Activated CD8-positive, alpha-beta memory T cell treated with anti-CD3 and anti-CD28 coated beads, Interleukin-2, amount 50 U/mL, for 1 hour (primary cell): Measurements from ENCODE around the gene TRAPPC2L.
A peak's percentile ranks its signal among the peaks of the same experiment; 100 is the strongest.

Experiments used
- DNase-seq: peaks from one replicate; pipeline ENCODE4 v3.0.0-alpha.2; 2020; ENCODE audit errors: extremely low read depth

TRAPPC2L gene

DNA sequence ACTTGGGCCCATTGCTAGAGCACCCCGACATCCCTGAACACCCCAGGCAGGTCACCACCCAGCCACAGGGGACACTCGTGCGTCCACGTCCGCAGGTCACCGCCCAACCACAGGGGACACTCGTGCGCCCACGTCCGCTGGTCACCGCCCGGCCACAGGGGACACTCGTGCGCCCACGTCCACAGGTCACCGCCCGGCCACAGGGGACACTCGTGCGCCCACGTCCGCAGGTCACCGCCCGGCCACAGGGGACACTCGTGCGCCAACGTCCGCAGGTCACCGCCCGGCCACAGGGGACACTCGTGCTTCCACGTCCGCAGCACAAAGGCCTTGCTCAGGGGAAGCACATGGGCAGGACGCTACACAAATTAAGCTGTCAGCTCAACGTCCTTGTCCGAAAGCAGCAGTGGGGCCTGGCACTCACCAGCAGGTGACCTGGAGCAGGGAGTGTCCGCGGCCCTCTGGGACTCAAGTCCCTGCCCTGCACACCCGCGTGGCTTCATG is 17.8 kb upstream of the TRAPPC2L start:
- DNase-seq, result no peak

DNA sequence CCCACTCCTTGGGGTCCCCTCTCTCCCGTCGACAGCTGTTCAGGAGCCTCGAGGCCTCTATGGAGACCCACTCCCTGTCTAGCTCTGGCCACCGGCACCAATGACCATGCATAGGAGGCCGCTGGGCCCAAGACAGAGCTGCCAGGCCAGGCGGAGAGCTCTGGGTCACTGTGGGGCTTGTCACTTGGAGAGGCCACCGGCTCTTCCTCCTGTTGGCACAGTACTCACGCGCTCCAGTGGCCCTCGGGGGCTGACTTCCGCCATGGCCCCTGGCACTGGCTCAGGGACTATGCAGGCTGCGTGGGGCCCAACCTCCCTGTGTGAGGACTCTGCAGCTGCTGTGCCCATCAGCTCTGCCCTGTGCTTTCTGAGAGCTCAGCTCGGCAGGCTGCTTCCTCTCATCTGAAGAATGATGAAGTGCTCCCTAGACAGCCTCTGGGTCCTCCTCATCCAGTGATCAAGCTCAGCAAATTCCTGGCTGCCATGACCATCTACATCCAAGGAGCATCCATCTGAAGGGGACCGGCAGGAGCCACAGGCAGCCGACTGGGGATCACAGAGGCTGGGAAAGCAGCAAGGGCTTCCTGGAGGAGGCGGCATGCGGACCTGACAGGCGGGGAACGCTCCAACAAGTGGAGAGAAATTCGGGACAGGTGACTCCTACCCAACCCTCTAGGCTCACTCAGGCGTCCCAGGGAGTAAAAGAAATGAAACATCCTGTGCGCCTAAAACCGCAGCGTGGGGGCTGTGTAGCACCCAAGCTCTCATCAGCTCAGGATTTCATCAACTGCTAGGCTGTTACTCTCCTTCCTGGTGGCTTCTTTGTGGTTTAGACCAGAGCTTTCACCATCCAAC is 17.0 kb upstream of the TRAPPC2L start:
- no peak for DNase-seq

DNA sequence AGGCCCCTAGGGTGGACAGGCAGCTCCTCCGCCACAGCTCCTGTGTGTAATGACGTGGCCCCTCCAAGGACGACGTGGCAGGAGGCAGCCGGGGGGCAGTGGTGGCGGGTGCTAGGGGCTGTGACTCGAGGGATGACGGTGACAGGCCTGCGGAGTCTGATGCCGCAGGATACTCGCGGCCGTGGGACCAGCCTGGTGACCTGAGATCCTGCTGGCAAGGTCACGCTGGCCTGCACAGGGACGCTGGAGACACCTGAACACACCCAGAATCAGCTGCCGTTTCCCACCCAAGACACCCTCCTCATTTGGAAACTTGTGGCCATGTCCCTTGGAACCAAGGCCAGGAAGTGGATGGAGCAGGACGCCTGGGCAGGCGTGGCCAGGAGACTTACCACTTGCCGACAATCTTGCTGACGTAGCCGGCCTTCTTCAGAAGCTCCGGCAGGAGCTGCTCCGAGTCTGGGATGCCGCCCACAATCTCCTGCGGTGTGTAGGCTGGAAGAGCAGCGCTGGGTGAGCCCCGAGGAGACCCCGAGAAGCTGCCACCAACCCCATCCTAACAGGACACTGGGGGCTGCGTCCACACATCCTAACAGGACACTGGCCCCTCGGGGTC is 16.2 kb upstream of the TRAPPC2L start:
- no peak for DNase-seq

DNA sequence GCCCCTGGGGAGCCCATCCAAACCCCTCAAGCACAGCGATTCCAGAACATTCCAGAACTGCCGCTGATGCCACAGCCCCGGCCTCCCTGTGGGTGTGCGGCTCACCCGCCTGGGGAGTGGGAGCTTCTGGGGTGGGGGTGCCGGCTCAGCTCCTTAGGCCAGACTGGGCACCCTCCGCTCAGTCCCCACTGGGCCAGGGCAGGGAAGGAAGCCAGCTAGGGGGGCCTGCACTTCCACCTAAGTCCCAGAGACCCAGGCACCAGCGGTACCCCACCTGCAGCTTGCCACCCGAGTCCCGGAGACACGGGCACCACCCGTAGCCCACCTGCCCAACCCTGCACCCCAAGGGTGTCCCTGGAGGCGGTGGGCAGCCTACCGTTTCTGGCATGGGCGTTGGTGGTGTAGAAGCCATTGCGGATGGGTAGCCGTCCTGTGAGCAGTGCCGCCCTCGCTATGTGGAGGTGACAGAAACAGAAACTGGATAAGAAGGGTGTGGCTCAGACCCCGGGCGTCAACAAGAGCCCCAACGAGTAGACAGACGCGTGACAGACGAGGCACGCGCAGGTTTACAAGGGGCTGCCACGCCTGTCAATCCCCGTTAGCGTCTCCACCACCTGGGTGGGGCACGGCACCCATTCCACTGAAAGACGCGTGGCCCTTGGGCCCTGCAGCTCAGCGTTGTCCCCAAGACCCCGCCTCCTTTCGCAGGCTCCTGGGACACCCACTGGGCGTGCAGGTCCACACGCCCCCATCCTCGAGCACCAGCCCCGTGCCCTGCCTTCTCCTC is 15.2 kb upstream of the TRAPPC2L start:
- no peak for DNase-seq

DNA sequence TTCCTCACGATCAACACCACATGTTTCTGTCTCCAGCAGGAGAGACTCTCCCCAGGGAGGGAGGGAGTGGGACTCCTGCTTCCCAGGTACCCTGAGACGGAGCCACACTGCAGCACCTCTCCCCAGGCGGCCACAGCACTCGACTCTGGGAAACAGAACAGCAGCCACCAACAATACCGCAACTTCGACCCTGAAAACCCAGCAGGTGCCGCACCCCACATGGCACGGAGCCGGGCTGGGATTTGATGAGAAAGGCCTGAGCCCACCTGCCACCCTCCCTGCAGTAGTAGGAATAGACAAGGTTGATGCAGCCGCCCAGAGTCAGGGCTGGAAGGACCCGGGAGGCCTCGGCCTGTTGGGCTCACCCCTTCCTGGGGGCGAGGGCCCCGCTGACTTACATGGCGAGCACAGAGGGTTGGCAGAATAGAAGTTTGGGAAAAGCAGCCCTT is 14.6 kb upstream of the TRAPPC2L start:
- DNase-seq, result no peak

DNA sequence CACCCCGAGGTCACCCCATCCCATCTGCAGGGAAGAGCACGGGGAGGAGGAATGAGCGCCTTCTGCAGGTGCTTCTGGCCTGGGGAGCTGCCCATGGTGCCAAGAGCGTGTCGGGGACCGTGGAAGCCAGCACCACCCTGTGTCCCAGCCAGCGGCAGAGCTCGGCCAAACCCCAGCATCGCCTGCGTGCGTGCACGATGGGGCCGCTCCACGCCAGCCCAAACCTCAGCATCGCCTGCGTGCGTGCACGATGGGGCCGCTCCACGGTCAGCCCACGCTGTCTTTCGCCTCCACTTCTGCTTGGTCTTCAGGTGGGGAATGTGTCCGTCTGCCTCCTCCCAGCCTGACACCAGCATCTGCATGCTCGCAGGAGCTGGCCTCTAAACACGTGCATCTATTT is 14.1 kb upstream of the TRAPPC2L start:
- DNase-seq, result no peak

DNA sequence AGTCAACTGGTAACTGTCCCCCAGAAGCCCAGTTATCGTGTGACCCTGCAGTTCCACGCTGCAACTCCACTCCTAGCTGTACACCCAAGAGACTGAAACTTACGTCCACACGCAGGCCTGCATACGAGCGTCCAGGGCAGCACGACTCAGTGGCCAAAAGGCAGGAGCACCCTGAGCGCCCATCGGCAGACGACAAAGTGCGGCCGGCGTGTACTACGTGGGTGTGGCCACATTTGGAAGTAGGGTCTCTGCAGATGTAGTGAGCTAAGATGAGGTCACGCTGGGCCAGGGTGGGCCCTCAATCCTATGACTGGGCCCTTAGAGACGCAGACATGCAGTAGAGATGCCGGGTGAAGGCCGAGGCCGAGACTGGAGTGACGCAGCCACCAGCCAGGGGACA is 13.7 kb upstream of the TRAPPC2L start:
- no peak for DNase-seq

DNA sequence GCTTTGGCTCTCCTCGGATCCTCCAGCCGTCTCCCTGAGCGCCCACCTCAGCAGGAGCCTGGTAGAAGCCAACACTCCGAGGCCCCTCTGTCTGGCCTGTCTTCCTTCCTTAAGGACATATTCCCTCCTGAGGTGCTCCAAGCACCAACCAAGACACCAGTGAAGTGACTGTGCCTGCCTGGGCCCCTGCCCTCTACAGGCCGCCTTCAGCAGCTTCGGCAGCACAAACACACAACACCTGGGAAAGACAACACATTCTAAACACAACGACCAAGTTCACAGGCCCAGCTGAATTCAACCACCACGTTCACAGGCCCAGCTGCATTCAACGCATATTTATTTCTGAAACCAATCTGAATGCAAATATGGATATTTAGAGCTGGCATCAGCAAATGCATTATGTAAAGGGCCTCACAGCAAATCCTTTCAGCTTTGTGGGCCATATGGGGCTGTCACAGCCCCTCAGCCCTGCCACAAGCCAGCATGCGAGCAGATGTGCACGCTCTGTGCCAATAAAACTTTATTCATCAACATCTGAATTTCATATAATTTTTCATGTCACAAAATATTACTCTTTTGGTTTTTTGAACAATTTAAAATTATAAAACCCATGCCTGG is 12.4 kb upstream of the TRAPPC2L start:
- no peak for DNase-seq

DNA sequence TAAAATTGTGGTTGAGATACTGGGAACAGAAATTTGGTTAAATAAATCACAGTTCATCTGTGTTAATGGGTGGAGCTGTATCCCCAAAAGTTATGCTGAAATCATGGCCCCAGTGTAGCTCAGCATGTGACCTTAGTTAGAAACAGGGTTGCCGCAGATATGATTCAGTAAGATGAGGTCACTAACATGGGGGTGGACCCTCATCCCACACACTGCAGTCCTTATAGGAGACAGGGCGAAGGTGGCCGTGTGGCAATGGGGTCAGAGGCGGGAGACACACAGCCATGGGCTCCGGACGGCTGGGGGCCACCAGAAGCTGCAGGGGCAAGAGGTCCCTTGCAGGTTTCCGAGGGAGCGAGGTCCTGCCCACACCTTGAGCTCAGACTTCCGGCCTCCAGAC is 10.8 kb upstream of the TRAPPC2L start:
- DNase-seq, result no peak

DNA sequence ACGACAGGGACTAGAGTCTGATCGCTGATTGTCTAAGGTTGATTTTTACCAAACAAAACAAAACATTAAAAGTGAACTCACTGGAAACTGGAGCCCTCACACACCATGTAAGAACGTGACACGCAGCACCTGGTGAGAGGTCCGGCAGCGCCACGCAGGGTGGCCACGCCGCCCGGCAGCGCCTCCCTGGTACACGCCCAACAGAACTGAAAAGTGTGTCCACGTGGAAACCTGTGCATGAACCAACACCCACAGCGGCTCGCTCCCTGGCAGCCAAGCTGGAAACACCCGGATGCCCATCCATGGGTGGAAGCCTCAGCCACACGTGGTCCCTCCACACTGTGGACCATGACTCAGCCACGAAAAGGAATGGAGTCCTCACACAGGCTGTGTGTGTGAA is 9.3 kb upstream of the TRAPPC2L start:
- no peak for DNase-seq

DNA sequence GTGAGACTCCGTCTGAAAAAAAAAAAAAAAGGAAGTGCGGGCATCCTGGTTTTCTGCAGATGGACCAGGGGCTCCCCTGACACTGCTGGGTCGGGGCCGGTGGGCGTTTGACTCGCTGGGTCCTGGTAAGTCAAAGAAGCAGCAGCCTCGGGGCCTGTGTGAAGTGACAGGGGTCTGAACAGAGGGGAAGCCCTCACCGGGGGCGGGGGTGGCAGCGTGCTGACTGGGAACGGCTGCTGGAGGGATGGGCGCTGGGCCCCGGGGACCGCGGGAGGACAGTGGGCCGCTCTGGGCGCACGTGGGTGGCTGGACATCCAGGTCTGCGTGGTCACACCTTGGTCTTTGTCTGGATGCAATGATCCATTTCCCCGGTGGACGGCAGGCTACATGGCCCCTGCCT is 8.4 kb upstream of the TRAPPC2L start:
- DNase-seq, result no peak

DNA sequence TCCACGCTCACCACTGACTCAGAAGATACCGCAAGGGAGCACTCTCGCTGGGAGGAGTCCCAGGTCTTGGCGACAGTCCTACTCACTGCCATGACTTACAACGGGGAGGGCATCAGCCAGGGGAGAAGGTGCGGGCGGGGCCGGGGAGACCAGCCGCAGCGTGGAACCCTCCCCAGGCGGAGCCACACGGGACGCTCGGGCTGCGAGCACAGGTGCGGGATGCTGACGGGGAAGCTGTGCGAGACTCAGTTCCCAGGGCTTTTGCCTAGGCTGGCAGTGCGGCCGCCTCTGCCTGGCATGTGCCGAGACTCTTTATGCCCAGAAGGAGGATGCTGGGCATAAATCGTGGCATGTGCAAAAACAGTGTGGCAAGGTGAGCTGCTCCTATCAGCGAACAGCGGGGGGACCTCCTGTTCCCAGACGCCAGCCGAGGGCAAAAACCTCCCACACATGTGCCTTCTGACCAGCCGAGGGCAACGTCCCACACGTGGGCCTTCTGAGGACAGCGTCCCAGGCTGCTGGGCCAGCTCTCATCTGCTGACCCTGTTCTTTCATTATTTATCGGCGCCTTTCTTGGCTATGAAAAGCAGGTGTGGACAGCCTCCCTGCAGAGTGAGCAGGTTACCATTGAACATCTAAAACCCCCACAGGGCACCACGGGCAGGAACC is 6.3 kb upstream of the TRAPPC2L start:
- DNase-seq, result no peak

DNA sequence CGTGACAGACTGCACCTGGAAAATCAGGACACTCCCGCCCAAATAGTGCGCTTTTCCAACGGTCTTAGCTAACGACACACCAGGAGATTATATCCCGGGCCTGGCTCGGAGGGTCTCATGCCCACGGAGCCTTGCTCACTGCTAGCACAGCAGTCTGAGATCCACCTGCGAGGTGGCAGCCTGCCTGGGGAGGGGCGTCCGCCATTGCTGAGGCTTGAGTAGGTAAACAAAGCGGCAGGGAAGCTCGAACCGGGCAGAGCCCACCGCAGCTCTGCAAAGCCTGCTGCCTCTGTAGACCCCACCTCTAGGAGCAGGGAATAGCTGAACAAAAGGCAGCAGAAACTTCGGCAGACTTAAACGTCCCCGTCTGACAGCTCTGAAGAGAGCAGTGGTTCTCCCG is 5.3 kb upstream of the TRAPPC2L start:
- no peak for DNase-seq

DNA sequence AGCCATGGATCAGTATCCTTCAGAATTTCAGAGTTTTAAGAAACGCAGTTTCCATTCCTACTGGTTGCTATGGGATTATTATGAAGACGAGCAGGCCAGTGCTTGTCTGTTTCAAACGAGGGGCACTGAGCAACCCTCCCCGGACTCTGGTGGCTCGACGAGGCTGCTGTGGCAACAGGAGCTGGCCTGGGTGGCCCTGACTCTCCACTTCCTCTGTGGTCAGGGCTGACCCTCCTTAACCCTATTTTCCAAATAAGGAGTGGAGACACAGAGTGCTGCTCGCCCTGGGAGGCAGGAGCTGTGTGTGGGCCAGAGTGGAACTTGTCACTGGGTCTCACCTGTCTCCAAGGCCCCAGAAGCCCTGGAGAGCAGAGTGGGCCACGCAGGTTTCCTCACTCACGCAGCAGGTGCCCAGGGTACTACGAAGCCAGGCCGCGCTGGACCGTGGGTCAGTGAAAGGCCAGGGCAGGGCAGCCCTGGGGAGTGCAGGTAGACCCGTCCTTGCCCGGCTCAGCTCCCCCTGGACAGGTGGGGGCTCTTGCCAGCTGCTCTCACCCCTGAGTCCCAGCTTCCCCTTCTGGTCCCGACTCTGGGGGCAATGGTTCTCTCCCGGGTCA is 3.5 kb upstream of the TRAPPC2L start:
- no peak for DNase-seq

DNA sequence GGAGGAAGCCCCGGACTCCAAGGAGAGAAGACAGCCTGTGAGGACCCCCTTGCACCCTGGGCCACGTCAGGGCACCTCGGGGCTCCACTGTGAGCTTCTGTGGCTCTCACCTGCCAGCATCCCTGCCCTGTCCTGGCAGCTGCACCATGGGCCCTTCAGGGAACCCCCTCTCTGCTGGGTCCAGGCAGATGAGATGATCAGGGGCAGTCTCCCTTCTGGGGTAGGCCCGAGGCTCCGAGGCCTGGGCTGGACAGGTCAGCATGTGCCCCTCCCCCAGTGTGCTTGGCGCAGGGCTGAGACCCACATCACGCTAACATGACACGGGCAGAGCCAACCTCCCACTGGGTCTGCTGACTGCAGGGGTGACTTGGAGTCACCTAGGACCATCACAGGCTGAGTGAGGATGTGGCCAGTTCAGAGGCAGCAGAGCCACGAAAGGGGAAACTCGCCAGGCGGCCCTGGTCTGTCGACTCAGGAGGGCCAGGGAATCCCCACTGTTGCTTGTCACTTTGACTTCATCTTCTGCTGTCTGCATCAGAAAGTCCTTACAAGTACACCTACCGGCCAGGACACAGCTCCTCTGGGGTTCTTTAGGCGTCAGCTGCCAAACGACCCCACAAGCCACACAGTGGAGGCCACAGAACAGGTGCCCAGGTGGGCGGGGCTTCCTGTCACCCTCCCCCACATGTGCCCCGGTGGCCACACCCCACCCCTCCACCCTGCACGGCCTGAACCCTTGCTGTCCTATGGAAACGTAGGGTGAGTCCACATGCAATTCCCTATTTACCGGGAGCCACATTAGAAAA is 2.4 kb upstream of the TRAPPC2L start:
- no peak for DNase-seq

DNA sequence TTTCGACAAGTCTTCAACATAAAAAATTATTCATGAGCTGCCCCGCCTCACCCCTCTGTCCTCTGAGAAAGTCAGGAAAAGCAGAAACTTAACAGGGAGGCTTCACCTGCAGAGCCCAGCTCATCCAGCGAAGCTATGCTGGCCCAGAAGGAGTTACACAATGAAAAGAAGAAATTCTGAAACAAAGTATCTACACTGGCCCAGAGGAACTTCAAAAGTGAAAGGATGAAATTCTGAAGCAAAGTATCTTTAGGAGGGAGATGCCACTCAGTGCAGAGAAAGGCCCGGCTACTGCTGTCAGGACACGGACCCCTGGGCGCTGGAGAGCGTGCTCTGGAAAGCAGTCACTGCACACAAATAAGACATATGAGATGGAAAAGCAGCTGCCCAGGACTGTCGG is 1.8 kb upstream of the TRAPPC2L start:
- DNase-seq, result no peak

DNA sequence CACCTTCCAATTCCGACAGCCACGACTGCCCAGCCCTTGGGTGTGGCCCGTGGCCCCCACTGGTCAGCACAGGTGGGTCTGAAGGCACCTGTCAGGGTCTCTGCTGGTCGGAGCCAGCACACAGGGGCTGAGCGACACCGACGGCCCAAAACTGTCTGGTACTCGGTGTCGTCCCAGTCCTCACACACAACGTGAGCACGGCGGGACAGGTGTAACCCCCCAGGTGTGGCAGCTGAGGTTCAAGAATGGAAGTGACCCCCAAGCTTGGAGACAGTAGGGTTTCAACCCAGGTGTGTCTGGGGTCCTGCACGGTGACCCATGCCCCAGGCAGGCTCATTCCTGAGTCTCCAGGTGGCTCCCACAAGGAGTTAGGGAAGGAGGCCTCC is 1.2 kb upstream of the TRAPPC2L start:
- no peak for DNase-seq

DNA sequence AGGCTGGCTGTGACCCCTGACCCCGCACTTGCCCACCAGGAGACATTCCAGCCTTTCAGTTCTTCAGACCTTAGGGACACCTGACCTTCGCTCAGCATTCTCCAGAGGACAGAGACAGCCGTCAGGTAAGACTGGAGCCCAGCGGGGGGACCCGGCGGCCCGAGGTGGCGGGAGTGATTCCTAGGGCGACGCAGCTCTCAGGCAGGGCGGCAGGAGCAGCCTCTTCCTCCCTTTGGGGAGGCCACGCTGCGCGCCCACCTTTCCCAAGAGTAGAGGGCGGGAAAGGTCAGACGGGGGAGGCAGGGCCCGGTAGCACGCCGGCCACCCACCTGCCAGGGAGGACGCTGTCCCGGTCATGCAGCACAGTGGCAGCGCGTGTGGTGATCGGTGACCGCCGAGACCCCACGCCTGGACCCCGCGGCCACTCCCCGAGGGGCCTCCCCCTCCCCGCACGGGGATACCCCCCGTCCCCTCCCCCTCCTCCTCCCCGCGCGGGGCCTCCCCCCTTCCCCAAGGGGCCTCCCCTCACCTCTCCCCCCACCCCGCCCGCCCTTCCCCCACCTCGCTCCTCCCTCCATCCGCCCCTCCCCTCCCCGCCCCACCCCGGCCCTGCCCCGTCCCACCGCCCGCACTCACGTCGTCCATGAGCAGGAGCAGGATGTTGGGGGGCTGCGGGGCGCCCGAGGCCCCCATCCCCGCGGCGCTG is 652 bp upstream of the TRAPPC2L start:
- no peak for DNase-seq

DNA sequence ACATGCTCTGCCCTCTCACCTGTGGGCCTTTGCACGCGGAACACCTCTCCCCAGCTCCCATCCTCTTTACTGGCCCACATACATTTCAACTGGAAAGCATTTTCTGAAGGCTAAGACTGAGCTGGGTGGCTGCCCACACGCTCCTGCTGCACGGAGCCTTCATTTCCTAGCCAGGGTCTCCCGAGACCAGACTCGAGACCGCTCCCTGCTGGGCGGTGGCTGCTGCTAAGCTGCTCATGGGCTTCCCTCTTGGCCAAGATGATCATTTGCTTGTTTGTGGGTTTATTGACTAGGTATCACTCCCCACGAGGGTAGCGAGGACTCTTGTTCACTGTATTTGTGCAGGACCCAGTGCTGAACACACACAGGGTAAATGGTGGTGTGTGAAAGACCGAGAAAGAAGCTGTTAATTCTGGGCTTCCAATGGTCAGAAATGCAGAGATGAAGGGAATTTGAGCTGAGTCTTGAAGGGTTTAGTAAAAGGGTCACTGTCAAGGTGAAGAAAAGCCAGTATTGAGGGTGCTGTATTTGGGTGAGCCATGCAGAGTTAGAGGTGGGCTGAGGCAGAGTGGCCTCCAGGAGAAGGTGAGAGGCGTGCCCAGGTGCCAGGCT is 907 bp downstream of the TRAPPC2L start:
- DNase-seq, result peak; percentile 32
